ENCODE measurements around the gene PITPNC1. TPM values are rescaled to one million over a fixed set of nuclear protein-coding genes. Genes with fewer than 3 reads are reported as not detected.

Gene PITPNC1
- total RNA-seq, 1 experiment from 2014 or later, result 37.5 TPM

DNA sequence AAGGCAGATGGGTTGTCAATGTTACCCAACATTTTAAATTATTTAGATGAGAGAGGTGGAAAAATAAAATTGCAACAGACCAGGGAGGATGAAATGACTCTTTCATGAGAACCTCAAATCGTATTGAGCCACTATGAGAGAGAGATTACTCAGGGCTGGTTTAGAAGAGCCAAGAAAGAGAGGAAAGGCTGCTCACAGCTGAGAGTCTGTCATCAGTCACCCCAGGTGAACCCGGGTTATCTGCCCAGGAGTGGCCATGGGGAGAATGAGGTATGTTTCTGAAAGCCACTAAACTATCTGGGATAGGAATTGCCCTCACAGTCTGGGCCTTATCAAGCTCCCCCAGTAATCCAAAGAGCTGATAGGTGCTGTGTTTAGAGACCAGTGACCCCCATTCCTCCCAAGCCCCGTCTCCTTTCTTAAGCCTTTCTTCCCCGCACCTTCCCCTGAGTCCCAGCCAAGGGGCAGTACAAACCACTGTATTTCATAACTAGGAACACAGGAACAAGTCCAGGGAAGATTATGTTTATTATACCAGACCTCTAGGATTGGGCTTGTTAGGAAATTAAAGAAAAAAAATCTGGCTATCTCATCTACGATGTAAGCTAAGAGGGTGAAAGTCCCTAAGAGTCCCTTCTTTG, 181.8 kb downstream of the PITPNC1 start:
- H3K79me1 ChIP-seq (ENCODE audit: insufficient read depth, low read depth, low read length, poor library complexity, severe bottlenecking), result no peaks in the 10 kb centered on the region
- no peak overlapping the region for H3K4ac ChIP-seq (ENCODE audit: low read depth, low read length)
- H3K9me3 ChIP-seq (ENCODE audit: control insufficient read depth, low read depth, low read length), result no peaks in the 10 kb centered on the region
- Mint-ChIP-seq H3K27ac (peak overlapping the region in 1 of 3 experiments; percentile 26; a peak in 3 of 7 replicates), H3K4me3 (no peak overlapping the region), H3K4me1 (peaks cover 2 to 4% of the 10 kb centered on the region in 2 experiments; a peak in 2 of 4 replicates), H3K36me3 (ENCODE audit: insufficient read depth in 1 of 3, low read depth in 3 of 3) (peaks cover 6 to 12% (median 12%) of the 10 kb centered on the region in 3 experiments; a peak in 6 of 7 replicates), H3K27me3 (ENCODE audit: low read depth) (no peaks in the 10 kb centered on the region), H3K9me3 (peaks cover 0 to 3% of the 10 kb centered on the region in 2 experiments; a peak in 1 of 5 replicates)
- H3K27me3 ChIP-seq (ENCODE audit: insufficient read depth, low read length), result no peaks in the 10 kb centered on the region
- H2BK15ac ChIP-seq (ENCODE audit: low read depth, low read length), result no peak overlapping the region
- no peak overlapping the region for H2AK5ac ChIP-seq (ENCODE audit: insufficient read length, low read length)
- H3K14ac ChIP-seq (ENCODE audit: insufficient read depth, low read length), result no peak overlapping the region
- H4K20me1 ChIP-seq (ENCODE audit: control insufficient read depth, insufficient read depth, insufficient read length), result no peaks in the 10 kb centered on the region
- H3K23ac ChIP-seq (ENCODE audit: insufficient read length, low read depth, low read length), result no peak overlapping the region
- no CpG with 5 or more reads among the region's 5 CpGs for WGBS (ENCODE audit: extremely low coverage, insufficient read length, low lambda C conversion rate)
- H4K91ac ChIP-seq (ENCODE audit: insufficient read length, low read depth, low read length), result no peak overlapping the region
- no peak overlapping the region for H3K4me2 ChIP-seq (ENCODE audit: insufficient read depth, insufficient read length, low read length)
- no peak overlapping the region for H3T11ph ChIP-seq (ENCODE audit: low read length)
- TF ChIP-seq, protein P1, sequence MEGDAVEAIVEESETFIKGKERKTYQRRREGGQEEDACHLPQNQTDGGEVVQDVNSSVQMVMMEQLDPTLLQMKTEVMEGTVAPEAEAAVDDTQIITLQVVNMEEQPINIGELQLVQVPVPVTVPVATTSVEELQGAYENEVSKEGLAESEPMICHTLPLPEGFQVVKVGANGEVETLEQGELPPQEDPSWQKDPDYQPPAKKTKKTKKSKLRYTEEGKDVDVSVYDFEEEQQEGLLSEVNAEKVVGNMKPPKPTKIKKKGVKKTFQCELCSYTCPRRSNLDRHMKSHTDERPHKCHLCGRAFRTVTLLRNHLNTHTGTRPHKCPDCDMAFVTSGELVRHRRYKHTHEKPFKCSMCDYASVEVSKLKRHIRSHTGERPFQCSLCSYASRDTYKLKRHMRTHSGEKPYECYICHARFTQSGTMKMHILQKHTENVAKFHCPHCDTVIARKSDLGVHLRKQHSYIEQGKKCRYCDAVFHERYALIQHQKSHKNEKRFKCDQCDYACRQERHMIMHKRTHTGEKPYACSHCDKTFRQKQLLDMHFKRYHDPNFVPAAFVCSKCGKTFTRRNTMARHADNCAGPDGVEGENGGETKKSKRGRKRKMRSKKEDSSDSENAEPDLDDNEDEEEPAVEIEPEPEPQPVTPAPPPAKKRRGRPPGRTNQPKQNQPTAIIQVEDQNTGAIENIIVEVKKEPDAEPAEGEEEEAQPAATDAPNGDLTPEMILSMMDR (conservative IDR thresholded peaks at IDR 0.05), result no peak
- no peak overlapping the region for H4K5ac ChIP-seq (ENCODE audit: insufficient read length, low read depth, low read length)
- DNase-seq, result no peak
- no peak overlapping the region for H2BK120ac ChIP-seq (ENCODE audit: low read depth, low read length, poor library complexity, severe bottlenecking)
- no peak overlapping the region for H3K9ac ChIP-seq (ENCODE audit: extremely low read depth, insufficient read length, low read length)
- no peaks in the 10 kb centered on the region; the same call in 1 of the 2 replicates for H3K4me1 ChIP-seq (ENCODE audit: insufficient read depth, low read length)
- H3K23me2 ChIP-seq (ENCODE audit: insufficient read length, low read depth, low read length, poor library complexity, severe bottlenecking), result no peaks in the 10 kb centered on the region
- no peak overlapping the region for H3K18ac ChIP-seq (ENCODE audit: insufficient read length, low read depth, low read length)
- H3K27ac ChIP-seq (ENCODE audit: insufficient read length, low read depth, low read length), result no peak overlapping the region
- no peak overlapping the region for H3K56ac ChIP-seq (ENCODE audit: insufficient read length, low read depth, low read length)
- H2BK12ac ChIP-seq (ENCODE audit: insufficient read length, low read depth, low read length), result no peak overlapping the region
- H2AFZ ChIP-seq (ENCODE audit: low read length), result no peak overlapping the region
- H4K8ac ChIP-seq (replicated peaks; ENCODE audit: insufficient read length, low read depth, low read length), result no peak overlapping the region
- no peak overlapping the region for H2BK20ac ChIP-seq (ENCODE audit: low read depth, low read length, poor library complexity, severe bottlenecking)
- no peak overlapping the region for H2BK5ac ChIP-seq (ENCODE audit: insufficient read length, low read length)
- H3K79me2 ChIP-seq (ENCODE audit: insufficient read depth, low read length), result no peaks in the 10 kb centered on the region

Data from H9 (cell line).